OCI-LY1 (cell line): ENCODE measurements around the gene ADGRV1.

Experiments
- H2AFZ ChIP-seq: fragments of 200-600 bp; sonication (generic), shearing (Covaris generic); 2 replicates; pipeline ENCODE4 v1.6.0; 2014; ENCODE audit warnings: antibody characterized with exemption, mild to moderate bottlenecking, low read length
- H3F3A ChIP-seq: fragments of 200-600 bp; sonication (generic), shearing (Covaris generic); 2 replicates; pipeline ENCODE4 v1.6.0; 2014; ENCODE audit warnings: mild to moderate bottlenecking, antibody characterized with exemption, low read length, moderate library complexity; ENCODE audit not compliant: insufficient read depth
- H3K27ac ChIP-seq: fragments of 200-600 bp; sonication (generic); 2 replicates; pipeline ENCODE4 v1.5.1; 2014; ENCODE audit warnings: low read length, mixed run types, mild to moderate bottlenecking, low read depth; ENCODE audit not compliant: poor library complexity, severe bottlenecking
- H3K27me3 ChIP-seq: fragments of 200-600 bp; sonication (generic); 2 replicates; pipeline ENCODE4 v1.6.0; 2014; ENCODE audit warnings: antibody characterized with exemption, mild to moderate bottlenecking, low read length, moderate library complexity; ENCODE audit not compliant: insufficient read depth
- H3K36me3 ChIP-seq: fragments of 200-600 bp; sonication (generic); 2 replicates; pipeline ENCODE4 v1.6.1; 2014; ENCODE audit warnings: mild to moderate bottlenecking, antibody characterized with exemption, low read length, moderate library complexity, mixed read lengths; ENCODE audit not compliant: insufficient read depth
- H3K4me1 ChIP-seq: fragments of 200-600 bp; sonication (generic); 2 replicates; pipeline ENCODE4 v1.5.1; 2014; ENCODE audit warnings: mild to moderate bottlenecking, low read length, moderate library complexity; ENCODE audit not compliant: insufficient read depth, severe bottlenecking
- H3K4me2 ChIP-seq: fragments of 200-600 bp; sonication (generic), shearing (Covaris generic); 2 replicates; pipeline ENCODE4 v1.6.1; 2014; ENCODE audit warnings: low read length
- H3K4me3 ChIP-seq: fragments of 200-600 bp; sonication (generic); 2 replicates; pipeline ENCODE4 v1.5.1; 2014; ENCODE audit warnings: low read length, low read depth, mild to moderate bottlenecking, mixed read lengths; ENCODE audit not compliant: poor library complexity, severe bottlenecking
- H3K79me2 ChIP-seq: fragments of 200-600 bp; shearing (Covaris generic); 2 replicates; pipeline ENCODE4 v1.6.1; 2016; ENCODE audit warnings: mixed run types, low read length, mixed read lengths; ENCODE audit not compliant: insufficient read depth
- H3K9ac ChIP-seq: fragments of 200-600 bp; sonication (generic), shearing (Covaris generic); 2 replicates; pipeline ENCODE4 v1.6.1; 2014; ENCODE audit warnings: mild to moderate bottlenecking, low read length, mixed read lengths
- H3K9me2 ChIP-seq: fragments of 200-600 bp; sonication (generic), shearing (Covaris generic); 2 replicates; pipeline ENCODE4 v1.6.1; 2014; ENCODE audit warnings: low read depth, mild to moderate bottlenecking, low read length, mixed read lengths
- H3K9me3 ChIP-seq: fragments of 200-600 bp; shearing (Covaris generic); 2 replicates; pipeline ENCODE4 v1.6.1; 2014; ENCODE audit warnings: low read length, mixed read lengths
- H4K20me1 ChIP-seq: fragments of 200-600 bp; sonication (generic), shearing (Covaris generic); 2 replicates; pipeline ENCODE4 v1.6.0; 2016; ENCODE audit warnings: mild to moderate bottlenecking, low read length; ENCODE audit not compliant: insufficient read depth
- EZH2 ChIP-seq: fragments of 200-600 bp; sonication (generic), shearing (Covaris generic); IDR thresholded peaks from 2 replicates; pipeline ENCODE4 v1.8.0; 2017; ENCODE audit warnings: borderline replicate concordance, mixed run types, mild to moderate bottlenecking, antibody characterized with exemption, low read length, moderate library complexity, mixed read lengths
- TF ChIP-seq, protein P1 (sequence below): fragments of 200-600 bp; sonication (generic), shearing (Covaris generic); IDR thresholded peaks from 2 replicates; pipeline ENCODE4 v1.5.1; 2017; ENCODE audit warnings: mild to moderate bottlenecking, antibody characterized with exemption, low read length, moderate library complexity, mixed read lengths

ADGRV1 gene

DNA sequence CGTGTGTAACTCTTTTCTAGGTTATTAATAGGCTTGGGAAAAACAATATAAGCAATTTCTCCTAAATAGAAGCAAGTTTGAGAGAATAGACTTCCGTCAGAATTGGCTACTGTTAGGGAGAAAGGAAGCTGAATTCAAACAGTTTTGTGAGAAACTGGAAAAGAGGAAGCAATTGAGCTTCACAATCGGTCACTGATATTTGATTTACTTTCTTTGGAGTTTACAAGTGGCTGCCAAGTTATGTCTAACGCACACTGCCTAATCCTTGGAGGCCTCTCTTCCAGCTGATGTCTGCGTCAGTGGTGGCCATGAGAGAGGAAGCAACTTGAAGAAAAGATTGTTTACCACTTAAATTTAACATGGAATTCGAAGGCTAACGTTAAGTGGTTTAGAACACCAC is 319.5 kb downstream of the ADGRV1 start:
- no peak overlapping the region for H2AFZ ChIP-seq
- no peaks in the 10 kb centered on the region for H3K9me3 ChIP-seq
- no peaks in the 10 kb centered on the region for H3K4me1 ChIP-seq
- no peak overlapping the region for H3K4me3 ChIP-seq
- no peaks in the 10 kb centered on the region for H3F3A ChIP-seq
- H3K9me2 ChIP-seq = no peaks in the 10 kb centered on the region
- H3K27me3 ChIP-seq = no peaks in the 10 kb centered on the region
- no peak overlapping the region for H3K27ac ChIP-seq
- H3K36me3 ChIP-seq = no peaks in the 10 kb centered on the region
- no peaks in the 10 kb centered on the region for H3K79me2 ChIP-seq
- TF ChIP-seq, protein P1, sequence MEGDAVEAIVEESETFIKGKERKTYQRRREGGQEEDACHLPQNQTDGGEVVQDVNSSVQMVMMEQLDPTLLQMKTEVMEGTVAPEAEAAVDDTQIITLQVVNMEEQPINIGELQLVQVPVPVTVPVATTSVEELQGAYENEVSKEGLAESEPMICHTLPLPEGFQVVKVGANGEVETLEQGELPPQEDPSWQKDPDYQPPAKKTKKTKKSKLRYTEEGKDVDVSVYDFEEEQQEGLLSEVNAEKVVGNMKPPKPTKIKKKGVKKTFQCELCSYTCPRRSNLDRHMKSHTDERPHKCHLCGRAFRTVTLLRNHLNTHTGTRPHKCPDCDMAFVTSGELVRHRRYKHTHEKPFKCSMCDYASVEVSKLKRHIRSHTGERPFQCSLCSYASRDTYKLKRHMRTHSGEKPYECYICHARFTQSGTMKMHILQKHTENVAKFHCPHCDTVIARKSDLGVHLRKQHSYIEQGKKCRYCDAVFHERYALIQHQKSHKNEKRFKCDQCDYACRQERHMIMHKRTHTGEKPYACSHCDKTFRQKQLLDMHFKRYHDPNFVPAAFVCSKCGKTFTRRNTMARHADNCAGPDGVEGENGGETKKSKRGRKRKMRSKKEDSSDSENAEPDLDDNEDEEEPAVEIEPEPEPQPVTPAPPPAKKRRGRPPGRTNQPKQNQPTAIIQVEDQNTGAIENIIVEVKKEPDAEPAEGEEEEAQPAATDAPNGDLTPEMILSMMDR = no peak
- H3K4me2 ChIP-seq = no peak overlapping the region
- H3K9ac ChIP-seq = no peak overlapping the region
- no peaks in the 10 kb centered on the region for H4K20me1 ChIP-seq

GRCh38 chr5:90878549-90879196 is 320.1 kb downstream of the ADGRV1 start:
- H3K9me2 ChIP-seq = no peaks in the 10 kb centered on the region
- H3K9ac ChIP-seq = no peak overlapping the region
- TF ChIP-seq EZH2 = no peak
- TF ChIP-seq, protein P1 = no peak
- no peaks in the 10 kb centered on the region for H3K79me2 ChIP-seq
- H3F3A ChIP-seq = no peaks in the 10 kb centered on the region
- H2AFZ ChIP-seq = no peak overlapping the region
- no peaks in the 10 kb centered on the region for H3K36me3 ChIP-seq
- no peaks in the 10 kb centered on the region for H4K20me1 ChIP-seq
- H3K4me1 ChIP-seq = no peaks in the 10 kb centered on the region
- no peak overlapping the region for H3K4me2 ChIP-seq
- H3K27ac ChIP-seq = no peak overlapping the region
- H3K9me3 ChIP-seq = no peaks in the 10 kb centered on the region
- H3K4me3 ChIP-seq = no peak overlapping the region
- no peaks in the 10 kb centered on the region for H3K27me3 ChIP-seq

DNA sequence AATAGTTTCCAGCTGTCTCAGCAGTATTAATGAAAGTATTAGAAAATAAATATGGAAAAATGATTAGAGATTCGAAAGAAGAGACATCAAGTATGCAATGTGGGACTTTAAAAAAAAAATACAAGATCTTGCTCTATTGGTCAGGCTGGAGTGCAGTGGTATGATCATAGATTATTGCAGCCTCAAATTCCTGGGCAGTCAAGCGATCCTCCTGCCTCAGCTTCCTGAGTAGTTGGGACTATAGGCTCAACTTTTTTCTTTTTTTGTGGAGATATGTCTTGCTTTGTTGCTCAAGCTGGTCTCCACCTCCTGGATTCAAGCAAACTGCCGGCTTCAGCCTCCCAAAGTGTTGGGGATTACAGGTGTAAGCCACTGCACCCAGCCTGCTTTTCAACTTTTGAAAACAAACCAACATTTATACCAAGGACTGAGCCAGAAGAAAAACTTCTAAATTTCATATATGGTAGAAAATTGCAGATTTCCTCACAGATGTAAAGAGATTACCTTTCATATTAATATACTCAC is 323.1 kb downstream of the ADGRV1 start:
- Histone ChIP-seq H3K9me2 (no peaks in the 10 kb centered on the region), H3K4me1 (no peaks in the 10 kb centered on the region), H3K4me2 (no peak overlapping the region), H3K9ac (no peak overlapping the region), H3K4me3 (no peak overlapping the region), H2AFZ (no peak overlapping the region), H4K20me1 (no peaks in the 10 kb centered on the region), H3K36me3 (no peaks in the 10 kb centered on the region), H3K79me2 (no peaks in the 10 kb centered on the region), H3K9me3 (no peaks in the 10 kb centered on the region), H3K27ac (no peak overlapping the region), H3F3A (no peaks in the 10 kb centered on the region), H3K27me3 (no peaks in the 10 kb centered on the region)
- TF ChIP-seq, protein P1 = no peak
- no peak for TF ChIP-seq EZH2
